ENCODE data around the gene NTN5.

NTN5 gene

GRCh38 chr19:48616041-48616436 lies 56.8 kb downstream of the NTN5 start:
- DNase-seq (ENCODE audit: extremely low read depth in 1 of 2, low read depth in 1 of 2), result no peak

- DNase-seq (ENCODE audit: extremely low read depth in 1 of 2, low read depth in 1 of 2), result no peak
These were observed 57.4 kb downstream of the NTN5 start for GRCh38 chr19:48615231-48616040.

- DNase-seq (ENCODE audit: extremely low read depth in 1 of 2, low read depth in 1 of 2), result no peak
These were observed 58.2 kb downstream of the NTN5 start, which contains the start of gene FAM83E for GRCh38 chr19:48614436-48615230. Gene FAM83E (minus strand): TSS chr19:48615076. CDS start chr19:48613372, 1,704 bp downstream.

- no peak for DNase-seq (ENCODE audit: extremely low read depth in 1 of 2, low read depth in 1 of 2)
These were observed 58.9 kb downstream of the NTN5 start for GRCh38 chr19:48613852-48614435.

- DNase-seq (ENCODE audit: extremely low read depth in 1 of 2, low read depth in 1 of 2), result no peak
These were observed 59.6 kb downstream of the NTN5 start for GRCh38 chr19:48613024-48613851.

GRCh38 chr19:48611872-48612271 lies 60.9 kb downstream of the NTN5 start:
- DNase-seq (ENCODE audit: extremely low read depth in 1 of 2, low read depth in 1 of 2), result no peak
